ENCODE measurements around the gene CYB5RL. TPM values are rescaled to one million over a fixed set of nuclear protein-coding genes. Genes with fewer than 3 reads are reported as not detected.

The CYB5RL gene
- total RNA-seq: 1 to 10 TPM; 2.2 to 4.7 (median 3.0) TPM

- H3K4me3 ChIP-seq: peak within 1 kb of the TSS; percentile 59 to 100 (median 87)
- WGBS, 2 donors: 0 to 3% methylated on average over 6 to 9 of the region's 51 CpGs
- H3K4me1 ChIP-seq: peaks cover 18 to 40% (median 19%) of the 10 kb centered on the region in 3 donors
- H3K27me3 ChIP-seq: no peaks in the 10 kb centered on the region
- intact Hi-C loops (cut with DNase I): no loop called here
- no peaks in the 10 kb centered on the region for H3K9me3 ChIP-seq
- H3K36me3 ChIP-seq: peaks cover 1 to 43% (median 6%) of the 10 kb centered on the region in 3 donors
- peak within 1 kb of the TSS; percentile 82 to 93 (median 84) for H3K27ac ChIP-seq
- TF ChIP-seq POLR2A (IDR thresholded peaks at IDR 0.05) (peak in 2 of 4 donors; percentile 39 to 52), CTCF (IDR thresholded peaks at IDR 0.05) (peak in 1 of 6 experiments; percentile 18)
- DNase-seq: peak; percentile 69
Measured at GRCh38 chr1:54199765-54200518, at the start of gene CYB5RL, which contains the start of gene MRPL37. Gene CYB5RL (minus strand): TSS chr1:54200030. CDS start chr1:54195616, 4,414 bp downstream. Gene MRPL37 (plus strand): TSS chr1:54200167. CDS start chr1:54200244, 77 bp downstream.

GRCh38 chr1:54248966-54249365, 49.1 kb upstream of the CYB5RL start:
- no peak for DNase-seq
- Histone ChIP-seq H3K27me3 (no peaks in the 10 kb centered on the region), H3K4me3 (no peak overlapping the region), H3K36me3 (peaks cover 16 to 86% (median 18%) of the 10 kb centered on the region in 3 donors), H3K27ac (peak overlapping the region in 1 of 4 donors; percentile 21), H3K9me3 (no peaks in the 10 kb centered on the region), H3K4me1 (peaks cover 0 to 11% (median 0%) of the 10 kb centered on the region in 3 donors)
- 87 to 89% methylated on average over 3 of the region's 4 CpGs for WGBS, 2 donors
- TF ChIP-seq POLR2A (IDR thresholded peaks at IDR 0.05): no peak
- no peak for TF ChIP-seq CTCF (IDR thresholded peaks at IDR 0.05)
- intact Hi-C loops (cut with DNase I): no loop called here

GRCh38 chr1:54247863-54248515, 48.2 kb upstream of the CYB5RL start:
- no peak for DNase-seq
- Histone ChIP-seq H3K27me3 (no peaks in the 10 kb centered on the region), H3K36me3 (peaks cover 16 to 95% (median 18%) of the 10 kb centered on the region in 3 donors), H3K4me3 (no peak overlapping the region), H3K4me1 (peaks cover 0 to 6% (median 0%) of the 10 kb centered on the region in 3 donors), H3K9me3 (no peaks in the 10 kb centered on the region), H3K27ac (no peak overlapping the region)
- intact Hi-C loops (cut with DNase I): no loop called here
- 84 to 89% methylated on average over 7 to 9 of the region's 11 CpGs for WGBS, 2 donors
- TF ChIP-seq POLR2A (IDR thresholded peaks at IDR 0.05) (no peak), CTCF (IDR thresholded peaks at IDR 0.05) (no peak)

GRCh38 chr1:54246116-54246721, 46.4 kb upstream of the CYB5RL start:
- Histone ChIP-seq H3K27ac (no peak overlapping the region), H3K36me3 (peaks cover 12 to 98% (median 15%) of the 10 kb centered on the region in 3 donors), H3K27me3 (no peaks in the 10 kb centered on the region), H3K9me3 (no peaks in the 10 kb centered on the region), H3K4me1 (peaks cover 0 to 6% (median 0%) of the 10 kb centered on the region in 3 donors), H3K4me3 (no peak overlapping the region)
- DNase-seq: no peak
- intact Hi-C loops (cut with DNase I): no loop called here
- TF ChIP-seq CTCF (IDR thresholded peaks at IDR 0.05) (no peak), POLR2A (IDR thresholded peaks at IDR 0.05) (no peak)
- WGBS, 2 donors: 67 to 100% methylated on average over 3 to 4 of the region's 10 CpGs

Measured in esophagus squamous epithelium (tissue), 5 donors.